GM21390 (cell line): ENCODE measurements around the gene PPP1R16B.

ENCODE experiments used
- ATAC-seq: cut with Tn5 transposase; IDR thresholded peaks from one replicate; pipeline ENCODE4 v1.9.1; 2021; ENCODE audit not compliant: unreplicated experiment

PPP1R16B gene

DNA sequence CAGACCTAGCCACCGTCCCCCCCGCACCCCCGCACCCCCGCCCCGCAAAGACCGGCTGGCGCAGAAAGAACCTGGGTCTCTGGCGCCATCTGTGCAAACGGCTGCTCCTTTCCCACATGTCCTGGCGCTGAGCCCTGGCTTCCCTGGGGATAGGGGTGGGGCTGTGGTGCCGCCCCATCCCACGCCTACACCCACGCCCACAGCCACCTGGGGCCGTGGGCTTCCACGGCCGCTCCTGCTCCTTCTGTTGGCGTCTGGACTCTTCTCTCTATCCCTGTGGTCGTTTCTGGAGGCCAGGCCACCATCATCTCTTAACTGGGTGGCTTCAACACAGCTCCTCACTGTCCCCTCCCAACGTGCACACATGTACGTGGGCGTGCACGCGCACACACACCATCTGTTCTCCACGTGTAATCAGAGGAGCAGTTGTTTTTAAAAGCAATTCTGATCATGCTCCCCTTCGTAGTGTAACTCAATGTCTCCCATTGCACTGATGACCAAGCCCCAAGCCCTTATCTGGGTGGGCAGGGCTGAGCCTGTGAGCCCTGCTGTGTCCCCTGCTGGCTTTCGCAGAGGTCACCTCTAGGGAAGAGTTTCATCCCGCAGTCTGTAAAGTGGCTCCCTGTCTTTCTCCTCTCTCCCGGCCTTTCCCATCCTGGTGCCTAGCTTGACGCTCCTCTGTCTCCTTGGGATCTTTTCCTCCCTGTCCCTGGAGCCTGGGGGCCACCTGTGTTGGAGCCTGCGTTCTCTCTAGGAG is 88.8 kb downstream of the PPP1R16B start:
- no peak for ATAC-seq

DNA sequence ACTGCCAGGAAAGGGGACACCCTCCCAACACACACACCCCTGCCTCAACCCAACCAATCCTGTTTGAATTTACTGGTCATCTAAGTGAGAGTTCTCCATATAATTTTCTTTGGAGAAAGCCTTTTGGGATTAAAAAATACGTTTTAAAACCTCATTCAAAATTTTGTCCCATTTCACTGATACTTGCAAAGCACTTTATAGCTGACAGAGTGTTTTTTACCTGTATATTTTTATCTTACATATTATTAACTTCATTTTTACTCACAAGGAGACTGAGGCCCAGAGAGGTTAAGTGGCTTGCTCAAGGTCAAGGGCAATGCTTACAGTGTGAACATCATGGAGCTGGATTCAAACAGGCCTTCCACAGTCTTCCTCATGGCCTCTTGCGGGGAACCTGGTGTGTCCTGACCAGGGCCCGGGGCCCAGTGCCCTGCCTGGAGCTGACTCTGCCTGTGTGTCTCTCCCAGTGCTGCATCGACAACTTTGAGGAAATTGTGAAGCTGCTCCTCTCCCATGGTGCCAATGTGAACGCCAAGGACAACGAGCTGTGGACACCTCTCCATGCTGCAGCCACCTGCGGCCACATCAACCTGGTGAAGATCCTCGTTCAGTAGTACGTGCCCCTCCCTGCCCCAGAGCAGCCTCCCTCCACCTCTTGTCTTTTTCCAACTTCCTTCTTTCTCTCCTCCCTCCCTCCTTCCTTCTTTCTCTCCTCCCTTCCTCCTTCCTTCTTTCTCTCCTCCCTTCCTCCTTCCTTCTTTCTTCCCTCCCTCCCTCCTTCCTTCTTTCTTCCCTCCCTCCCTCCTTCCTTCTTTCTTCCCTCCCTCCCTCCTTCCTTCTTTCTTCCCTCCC is 89.8 kb downstream of the PPP1R16B start:
- no peak for ATAC-seq

DNA sequence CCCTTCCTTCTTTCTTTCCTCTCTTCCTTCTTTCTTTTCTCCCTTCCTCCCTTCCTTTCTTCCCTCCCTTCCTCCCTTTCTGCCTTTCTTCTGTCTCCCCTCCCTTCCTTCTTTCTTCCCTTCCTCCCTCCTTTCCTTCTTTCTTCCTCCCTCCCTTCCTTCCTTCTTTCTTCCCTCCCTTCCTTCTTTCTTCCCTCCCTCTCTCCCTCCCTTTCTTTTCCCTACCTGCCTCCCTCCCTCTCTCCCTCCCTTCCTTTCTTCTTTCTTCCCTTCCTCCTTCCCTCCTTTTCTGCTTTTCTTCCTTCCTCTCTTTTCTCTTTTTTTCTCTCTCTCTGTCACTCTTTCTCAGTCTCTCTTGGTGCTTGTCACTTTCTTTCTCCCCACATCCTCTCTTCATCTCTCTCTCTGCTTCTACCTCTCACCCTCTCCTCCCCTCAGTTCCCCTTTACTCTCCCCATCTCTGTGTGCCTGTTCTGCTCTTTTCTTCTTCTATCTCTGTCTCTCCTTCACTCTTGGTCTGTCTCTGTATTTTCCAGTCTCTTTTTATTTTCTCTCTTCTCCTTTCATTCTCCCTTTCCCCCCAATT is 90.6 kb downstream of the PPP1R16B start:
- ATAC-seq, result no peak

DNA sequence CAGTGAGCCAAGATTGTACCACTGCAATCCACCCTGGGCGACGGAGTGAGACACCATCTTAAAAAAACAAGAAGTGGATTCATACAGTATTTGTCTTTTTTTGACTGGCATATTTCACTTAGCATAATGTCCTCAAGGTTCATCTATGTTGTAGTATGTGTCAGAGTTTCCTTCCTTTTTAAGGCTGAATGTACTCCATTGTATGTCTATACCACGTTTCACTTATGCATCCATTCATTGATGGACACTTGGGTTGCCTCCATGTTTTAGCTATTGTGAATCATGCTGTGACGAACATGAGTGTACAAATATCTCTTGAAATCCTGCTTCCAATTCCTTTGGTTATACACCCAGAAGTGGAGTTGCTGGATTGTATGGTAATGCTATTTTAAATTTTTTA is 91.8 kb downstream of the PPP1R16B start:
- ATAC-seq, result no peak

DNA sequence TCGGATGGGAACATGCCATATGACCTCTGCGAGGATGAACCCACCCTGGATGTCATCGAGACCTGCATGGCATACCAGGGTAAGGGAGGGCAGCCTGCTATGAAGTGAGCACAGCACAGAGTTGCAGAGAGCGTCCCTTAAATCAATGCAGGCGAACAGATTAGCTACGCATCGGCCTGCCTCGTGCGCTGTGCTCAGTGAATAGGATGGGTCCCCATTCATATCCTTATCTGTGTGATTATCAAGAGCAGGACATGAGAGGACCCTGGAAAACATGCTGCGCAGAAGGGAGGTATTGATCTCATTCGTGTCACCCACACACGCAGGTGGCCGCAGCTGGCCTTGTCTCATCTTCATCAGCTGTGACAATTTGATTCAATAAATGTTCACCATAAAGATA is 95.1 kb downstream of the PPP1R16B start:
- ATAC-seq, result no peak

DNA sequence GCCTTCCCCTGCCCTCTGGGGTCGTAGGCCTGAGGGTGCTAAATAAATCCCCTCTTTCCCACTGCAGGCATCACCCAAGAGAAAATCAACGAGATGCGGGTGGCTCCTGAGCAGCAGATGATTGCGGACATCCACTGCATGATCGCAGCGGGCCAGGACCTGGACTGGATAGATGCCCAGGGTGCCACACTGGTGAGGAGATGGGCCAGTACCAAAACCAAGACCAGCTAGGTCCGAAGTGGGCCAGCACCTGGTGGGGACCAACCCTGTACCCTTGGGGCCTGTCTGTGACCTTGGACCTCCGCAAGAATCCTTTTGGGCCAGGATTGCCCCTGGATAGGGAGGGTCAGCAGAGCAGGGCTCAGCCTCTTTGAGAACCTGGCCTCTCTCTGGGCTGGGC is 97.1 kb downstream of the PPP1R16B start:
- no peak for ATAC-seq

DNA sequence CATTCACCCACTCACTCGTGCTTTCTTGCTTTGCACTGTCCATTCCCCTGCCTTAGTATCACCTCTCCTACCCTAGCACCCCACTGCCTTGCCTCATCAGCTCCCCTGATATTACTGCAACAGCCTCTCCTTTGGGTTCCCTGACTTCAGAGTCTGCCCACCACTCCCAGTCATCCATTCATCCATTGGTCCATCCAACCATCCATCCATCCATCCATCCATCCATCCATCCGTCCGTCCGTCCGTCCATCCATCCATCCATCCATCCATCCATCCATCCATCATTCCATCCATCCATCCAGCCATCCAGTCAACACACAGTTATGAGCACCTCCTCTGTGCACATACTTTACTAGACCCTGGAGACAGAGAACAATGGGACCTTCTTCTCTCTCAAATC is 97.8 kb downstream of the PPP1R16B start:
- no peak for ATAC-seq

DNA sequence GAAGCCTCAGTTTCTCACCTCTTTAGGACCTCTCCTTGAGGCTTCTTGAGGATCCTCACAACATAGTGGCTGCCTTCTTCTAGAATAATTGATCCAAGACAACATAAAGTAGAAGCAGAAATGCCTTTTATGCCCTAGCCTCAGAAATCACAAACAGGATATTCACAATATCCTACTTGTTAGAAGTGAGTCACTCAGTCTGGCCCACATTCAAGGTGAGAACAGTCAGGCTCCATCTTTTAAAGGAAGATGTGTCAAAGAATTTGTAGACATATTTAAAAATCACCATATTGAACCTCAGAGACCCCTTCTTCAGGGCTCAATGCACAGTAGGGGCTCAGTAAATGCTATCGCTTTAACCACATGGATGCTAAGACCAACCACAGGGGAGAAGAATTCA is 99.9 kb downstream of the PPP1R16B start:
- no peak for ATAC-seq

DNA sequence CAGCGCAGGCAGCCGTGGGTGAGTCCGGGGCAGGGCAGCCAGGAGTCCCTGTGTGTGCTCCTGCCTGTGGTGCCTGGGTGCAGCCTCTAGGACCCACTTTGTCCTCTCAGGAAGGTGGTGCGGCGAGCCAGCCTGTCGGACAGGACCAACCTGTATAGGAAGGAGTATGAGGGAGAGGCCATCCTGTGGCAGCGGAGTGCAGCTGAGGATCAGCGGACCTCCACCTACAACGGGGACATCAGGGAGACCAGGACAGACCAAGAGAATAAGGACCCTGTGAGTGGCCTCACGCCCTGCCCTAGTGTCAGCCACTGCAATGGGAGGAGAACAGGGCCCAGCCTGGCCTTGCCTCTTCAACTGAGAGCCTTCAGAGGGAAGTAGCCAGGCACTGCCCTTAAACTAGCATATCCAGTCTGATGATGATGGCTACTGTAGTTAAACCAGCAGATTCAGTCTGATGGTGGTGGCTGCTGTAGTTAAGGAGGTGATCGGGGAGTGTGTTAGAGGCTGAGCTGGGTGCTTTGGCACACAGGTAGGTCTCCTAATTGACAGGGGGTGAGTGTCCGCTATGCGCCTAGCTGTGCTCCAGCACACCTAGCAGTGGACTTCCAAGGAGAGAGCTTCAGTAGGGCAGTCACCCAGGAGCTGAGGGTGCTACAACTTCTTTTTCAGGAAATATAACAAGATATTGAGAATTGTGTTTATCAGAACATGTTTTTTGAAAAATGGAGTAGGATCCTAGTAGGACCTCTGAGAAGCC is 102.6 kb downstream of the PPP1R16B start:
- no peak for ATAC-seq

DNA sequence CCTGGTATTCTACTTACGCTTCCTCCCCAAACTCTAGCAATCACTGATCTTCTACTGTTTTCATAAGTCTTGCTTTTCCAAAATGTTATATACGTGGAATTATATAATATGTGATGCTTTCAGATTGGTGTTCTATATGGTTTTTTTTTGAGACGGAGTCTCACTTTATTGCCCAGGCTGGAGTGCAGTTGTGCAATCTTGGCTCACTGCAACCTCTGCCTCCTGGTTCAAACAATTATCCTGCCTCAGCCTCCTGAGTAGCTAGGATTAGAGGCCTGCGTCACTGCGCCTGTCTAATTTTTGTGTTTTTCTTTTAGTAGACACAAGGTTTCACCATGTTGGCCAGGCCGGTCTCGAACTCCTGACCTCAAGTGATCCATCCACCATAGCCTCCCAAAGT is 109.9 kb downstream of the PPP1R16B start:
- no peak for ATAC-seq

DNA sequence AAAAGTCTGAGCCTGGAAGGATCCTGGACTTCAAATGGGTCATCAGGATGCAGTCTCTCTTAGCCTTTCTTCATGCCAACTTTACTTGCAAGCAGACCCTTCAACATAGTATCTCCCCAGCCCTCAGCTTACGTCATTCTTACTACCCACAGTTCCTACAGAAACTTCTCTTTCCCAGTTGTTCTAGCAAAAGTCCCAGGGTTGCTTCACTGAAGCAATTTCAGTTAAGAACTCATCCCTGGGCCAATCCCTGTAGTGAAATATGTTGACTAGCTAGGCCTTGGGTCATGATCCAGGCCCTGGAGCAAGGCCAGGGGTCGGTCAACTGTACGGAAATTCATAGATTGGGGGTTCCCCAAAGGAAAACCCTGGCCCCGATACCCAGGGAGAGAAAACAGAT is 112.2 kb downstream of the PPP1R16B start:
- no peak for ATAC-seq

DNA sequence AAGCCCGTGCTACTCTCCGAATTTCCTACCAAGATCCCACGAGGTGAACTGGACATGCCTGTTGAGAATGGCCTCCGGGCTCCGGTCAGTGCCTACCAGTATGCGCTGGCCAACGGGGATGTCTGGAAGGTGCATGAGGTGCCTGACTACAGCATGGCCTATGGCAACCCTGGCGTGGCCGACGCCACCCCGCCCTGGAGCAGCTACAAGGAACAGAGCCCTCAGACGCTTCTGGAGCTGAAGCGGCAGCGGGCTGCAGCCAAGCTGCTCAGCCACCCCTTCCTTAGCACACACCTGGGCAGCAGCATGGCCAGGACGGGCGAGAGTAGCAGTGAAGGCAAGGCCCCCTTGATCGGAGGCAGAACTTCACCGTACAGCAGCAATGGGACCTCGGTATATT is 112.7 kb downstream of the PPP1R16B start:
- no peak for ATAC-seq

DNA sequence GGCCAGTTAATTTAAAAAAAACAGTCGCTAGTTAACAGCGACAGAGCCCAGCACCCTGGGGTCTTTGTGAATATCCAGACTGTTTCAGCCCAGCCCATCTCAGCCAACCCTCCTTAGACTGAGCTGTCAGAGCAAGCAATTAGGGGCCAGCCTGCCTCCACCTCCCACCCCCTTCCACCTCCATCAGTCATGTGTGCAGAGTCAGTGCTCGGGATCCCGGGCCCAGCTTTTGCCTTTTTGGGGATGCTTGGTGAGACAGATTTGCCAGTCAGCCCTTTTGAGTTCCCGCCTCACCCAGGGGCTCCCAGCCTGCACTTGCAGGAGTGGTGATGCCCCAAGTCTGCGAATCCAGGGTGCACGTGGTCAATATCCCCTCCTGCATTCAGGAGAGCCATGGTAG is 114.2 kb downstream of the PPP1R16B start:
- ATAC-seq, result no peak

DNA sequence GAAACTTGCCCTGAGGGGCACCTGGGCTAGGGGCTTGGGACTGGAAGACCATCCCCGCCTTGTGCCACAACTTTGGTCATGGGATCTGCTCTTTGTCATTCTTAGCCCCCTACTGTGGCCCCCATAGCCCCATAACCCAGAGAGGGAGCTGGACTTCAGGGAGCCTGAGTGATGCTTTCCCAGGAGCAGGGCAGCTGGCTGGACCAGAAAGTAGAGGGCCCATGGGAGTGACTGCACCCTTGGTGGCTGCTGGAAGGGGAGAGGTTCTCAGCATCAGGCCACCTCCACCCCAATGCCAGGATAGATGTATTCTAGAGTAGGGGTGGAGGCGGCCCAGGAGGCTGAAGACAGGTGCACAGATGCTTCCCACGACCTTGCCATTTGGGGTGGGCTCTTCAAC is 114.9 kb downstream of the PPP1R16B start:
- ATAC-seq, result no peak

DNA sequence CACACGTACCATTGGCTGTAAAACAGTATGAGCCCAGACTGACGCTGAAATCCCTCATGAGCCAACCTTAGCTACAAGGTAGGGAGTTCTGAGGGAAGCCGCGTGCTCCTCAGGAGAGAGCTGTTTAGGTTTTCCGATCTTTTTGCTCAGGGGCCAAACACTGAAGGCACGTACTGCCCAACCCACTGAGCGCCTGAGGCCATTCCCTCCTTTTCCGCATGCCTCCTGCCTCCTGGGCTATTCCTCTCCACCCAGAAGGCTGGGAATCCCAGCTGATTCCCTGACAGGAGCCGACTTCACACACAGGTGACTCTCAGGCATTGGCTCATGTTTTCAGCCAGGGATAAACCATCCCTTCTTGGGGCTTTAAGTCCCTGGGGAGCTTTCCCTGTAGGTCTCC is 115.4 kb downstream of the PPP1R16B start:
- ATAC-seq, result no peak

DNA sequence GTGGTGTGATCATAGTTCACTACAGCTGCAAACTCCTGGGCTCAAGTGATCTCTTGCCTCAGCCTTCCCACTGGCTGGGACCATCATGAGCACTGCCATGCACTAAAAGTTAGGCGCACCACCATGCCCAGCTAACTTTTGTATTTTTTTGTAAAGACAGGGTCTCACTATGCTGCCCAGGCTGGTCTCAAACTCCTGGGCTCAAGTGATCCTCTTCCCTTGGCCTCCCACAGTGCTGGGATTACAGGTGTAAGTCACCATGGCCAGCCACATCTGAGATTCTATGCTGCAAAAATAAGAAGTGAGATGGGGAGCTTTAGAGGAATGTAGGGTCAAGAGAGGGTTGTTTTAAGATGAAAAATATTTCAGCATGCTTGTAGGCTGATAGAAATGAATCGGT is 119.2 kb downstream of the PPP1R16B start:
- ATAC-seq, result no peak

DNA sequence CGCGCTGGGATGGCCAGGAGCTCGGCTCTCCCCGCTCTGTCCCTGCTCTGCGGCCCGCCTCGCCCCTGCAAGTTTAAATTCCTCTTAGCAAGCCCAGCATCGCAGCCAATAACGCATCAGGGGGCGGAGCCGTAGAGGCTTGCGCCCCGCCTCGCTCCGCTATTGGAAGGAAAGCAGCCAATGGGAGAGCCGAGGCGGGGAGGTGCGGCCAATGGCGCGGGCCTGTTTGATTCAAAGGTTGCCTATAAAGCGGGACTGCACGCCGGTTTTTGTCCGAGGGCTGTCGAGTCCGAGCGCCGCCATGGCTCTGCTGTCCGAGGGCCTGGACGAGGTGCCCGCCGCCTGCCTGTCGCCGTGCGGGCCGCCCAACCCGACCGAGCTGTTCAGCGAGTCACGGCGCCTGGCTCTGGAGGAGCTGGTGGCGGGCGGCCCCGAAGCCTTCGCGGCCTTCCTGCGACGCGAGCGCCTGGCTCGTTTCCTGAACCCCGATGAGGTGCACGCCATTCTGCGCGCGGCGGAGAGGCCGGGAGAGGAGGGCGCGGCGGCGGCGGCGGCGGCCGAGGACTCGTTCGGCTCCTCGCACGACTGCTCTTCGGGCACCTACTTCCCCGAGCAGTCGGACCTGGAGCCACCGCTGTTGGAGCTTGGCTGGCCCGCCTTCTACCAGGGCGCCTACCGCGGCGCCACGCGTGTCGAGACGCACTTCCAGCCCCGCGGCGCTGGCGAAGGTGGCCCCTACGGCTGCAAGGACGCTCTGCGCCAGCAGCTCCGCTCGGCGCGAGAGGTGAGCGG is 120.8 kb downstream of the PPP1R16B start, which contains the start of gene FAM83D:
FAM83D (plus strand) TSS at position 276 of the 792 bp plus-strand sequence; CDS start at position 302, 26 bp downstream.
- ATAC-seq, result peak; percentile 94

DNA sequence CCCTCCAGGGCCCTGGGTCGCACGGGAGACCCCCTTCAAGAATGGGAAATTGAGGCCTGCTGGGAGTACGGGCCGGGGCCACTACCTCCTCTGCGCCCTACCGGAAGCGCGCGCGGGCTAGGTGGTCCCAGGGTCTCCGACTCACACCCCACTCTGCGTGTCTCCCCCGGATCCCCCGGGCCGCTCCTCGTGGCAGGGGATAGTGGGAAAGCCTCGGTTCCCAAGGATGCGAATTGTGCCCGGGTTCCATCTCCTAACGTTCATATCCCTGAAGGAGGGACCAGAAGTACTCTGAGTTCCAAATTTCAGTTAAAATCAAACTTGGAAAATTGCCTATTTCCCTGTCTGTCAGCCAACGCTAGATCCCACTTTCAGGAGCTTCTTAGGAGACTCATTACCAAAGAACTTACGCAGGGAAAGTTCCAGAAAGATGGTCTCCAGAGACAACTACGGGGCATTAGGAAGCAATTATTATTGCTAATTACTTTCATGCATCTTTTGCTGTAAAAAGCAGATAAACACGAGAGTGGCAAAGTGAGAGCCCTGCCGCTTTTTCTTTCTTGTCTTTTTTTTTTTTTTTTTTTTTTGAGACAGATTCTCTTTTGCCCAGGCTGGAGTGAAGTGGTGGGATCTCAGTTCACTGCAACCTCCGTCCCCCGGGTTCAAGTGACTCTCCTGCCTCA is 121.6 kb downstream of the PPP1R16B start:
- ATAC-seq, result peak; percentile 4

DNA sequence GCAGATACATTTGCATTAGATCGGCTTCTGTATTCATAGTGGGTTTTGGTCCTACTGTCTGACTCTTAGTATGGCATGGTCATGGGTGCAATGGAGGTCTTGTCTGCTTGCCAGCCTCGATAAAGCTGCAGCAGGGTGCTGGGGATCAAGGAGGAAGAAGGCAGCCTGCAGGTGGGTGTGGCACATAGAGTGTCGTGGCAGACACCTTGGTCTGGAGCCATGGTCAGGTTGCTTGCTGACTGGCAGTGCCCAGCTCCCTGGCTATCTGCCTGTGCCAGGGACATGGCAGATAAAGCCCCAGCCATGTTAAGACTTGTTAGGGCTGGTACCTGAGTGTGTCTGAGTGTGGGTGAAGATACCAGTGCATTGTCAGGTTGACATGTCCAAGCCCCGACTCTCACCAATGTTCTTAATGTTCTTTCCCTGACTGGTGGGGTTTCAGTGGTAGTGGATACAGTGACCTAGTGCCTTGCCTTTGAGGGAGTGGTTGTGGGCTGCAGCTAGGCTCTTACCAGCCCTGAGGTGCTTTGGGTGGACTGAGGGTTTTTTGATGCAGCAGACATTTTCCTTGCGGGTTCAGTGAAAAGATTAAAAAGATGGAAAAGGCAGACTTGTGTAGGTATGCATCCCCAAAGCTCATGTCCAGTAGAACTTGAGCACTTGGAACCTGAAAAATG is 122.5 kb downstream of the PPP1R16B start:
- ATAC-seq, result no peak
